HT1080 (cell line): ENCODE measurements around the gene RPA1. TPM values are rescaled to one million over a fixed set of nuclear protein-coding genes. Genes with fewer than 3 reads are reported as not detected.

Experiments
- DNase-seq: peaks from one replicate; pipeline ENCODE4 v3.0.0-alpha.2; 2015; ENCODE audit warnings: low read depth
- total RNA-seq: library from RNA; depleted of rRNA; stranded (reverse); fragments of >200 nt; shearing (Covaris generic); gene quantifications from 2 replicates; pipeline ENCODE4 v1.2.3, GENCODE V29; 2014; rRNA removed

The RPA1 gene
- total RNA-seq, 1 experiment from 2014 or later = 59.9 TPM

DNA sequence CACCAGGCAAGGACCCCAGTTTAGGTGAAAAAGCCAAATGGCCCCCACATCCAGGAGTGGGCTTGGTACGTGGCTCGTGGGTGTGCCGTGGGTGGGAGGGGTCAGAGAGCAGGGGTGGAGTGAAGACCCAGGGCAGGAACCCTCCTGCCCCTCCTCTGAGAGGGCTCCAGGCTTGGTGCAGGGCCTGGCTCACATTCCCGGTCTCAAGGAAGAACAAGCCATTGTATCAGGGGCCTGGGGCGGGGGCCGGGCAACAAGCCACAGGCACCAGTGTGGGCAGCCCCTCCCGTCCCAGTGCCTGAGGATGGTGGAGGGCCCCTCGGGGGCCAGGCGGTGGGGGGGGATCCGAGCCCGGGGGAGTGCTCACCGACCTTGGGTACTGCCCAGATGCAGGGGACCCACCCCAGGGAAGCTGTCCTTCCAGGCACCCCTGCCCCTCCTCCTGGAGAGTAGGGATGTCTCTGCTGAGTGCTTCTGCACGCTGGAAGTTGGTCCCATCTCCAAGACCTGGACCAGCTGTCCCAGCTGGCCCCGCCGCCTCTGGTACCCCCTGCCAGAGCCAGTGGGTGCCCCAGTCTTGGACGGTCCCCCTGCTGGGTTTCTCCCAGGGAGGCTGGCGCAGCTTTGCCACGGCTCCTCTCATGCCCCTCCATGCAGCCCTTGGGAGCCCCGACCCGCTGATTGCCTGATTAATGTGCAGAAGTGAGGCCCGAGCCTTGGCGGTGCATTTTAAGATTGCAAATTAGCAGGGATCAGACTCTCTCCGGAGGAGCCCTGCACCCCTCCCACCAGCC is 111.7 kb downstream of the RPA1 start:
- DNase-seq = no peak

GRCh38 chr17:1942066-1942365 is 112.2 kb downstream of the RPA1 start:
- no peak for DNase-seq

- no peak for DNase-seq
Measured at GRCh38 chr17:1942666-1943435, 113.0 kb downstream of the RPA1 start.

GRCh38 chr17:1943436-1943831 is 113.6 kb downstream of the RPA1 start:
- DNase-seq = no peak

GRCh38 chr17:1945621-1946020 is 115.8 kb downstream of the RPA1 start:
- DNase-seq = no peak

DNA sequence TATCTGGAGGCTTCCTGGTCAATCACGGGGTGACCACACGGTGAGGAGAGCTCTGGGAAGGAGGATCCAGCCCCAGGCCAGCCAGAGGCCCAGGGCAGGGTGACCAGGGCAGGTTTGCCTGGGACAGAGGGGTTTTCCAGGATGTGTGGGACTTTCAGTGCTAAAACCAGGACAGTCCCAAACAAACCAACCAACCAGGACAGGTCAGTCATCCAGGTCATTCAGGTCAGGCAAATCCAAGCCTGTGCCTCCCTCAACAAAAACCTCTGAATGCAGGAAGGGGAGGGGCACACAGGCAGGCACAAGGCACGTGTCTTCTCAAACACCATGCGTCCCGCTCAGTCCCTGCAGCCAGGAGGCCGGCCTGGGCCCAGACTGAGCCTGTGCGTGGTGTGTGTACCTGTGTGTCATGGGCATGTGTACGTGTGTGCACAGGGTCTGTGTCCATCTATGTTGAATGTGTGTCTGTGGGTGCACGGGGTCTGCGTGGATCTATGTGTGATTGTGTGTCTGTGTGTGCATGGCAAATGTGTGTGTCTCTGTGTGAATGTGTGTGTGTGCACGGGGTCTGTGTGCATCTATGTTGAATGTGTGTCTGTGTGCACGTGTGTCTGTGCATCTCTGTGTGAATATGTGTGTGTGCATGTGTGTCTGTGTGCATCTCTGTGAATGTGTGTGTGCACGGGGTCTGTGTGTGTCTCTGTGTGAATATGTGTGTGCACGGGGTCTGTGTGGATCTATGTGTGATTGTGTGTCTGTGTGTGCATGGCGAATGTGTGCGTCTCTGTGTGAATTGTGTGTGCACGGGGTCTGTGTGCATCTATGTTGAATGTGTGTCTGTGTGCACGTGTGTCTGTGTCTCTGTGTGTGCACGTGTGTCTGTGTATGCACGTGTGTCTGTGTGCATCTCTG is 116.5 kb downstream of the RPA1 start:
- no peak for DNase-seq

GRCh38 chr17:1947229-1947742 is 117.5 kb downstream of the RPA1 start:
- no peak for DNase-seq

DNA sequence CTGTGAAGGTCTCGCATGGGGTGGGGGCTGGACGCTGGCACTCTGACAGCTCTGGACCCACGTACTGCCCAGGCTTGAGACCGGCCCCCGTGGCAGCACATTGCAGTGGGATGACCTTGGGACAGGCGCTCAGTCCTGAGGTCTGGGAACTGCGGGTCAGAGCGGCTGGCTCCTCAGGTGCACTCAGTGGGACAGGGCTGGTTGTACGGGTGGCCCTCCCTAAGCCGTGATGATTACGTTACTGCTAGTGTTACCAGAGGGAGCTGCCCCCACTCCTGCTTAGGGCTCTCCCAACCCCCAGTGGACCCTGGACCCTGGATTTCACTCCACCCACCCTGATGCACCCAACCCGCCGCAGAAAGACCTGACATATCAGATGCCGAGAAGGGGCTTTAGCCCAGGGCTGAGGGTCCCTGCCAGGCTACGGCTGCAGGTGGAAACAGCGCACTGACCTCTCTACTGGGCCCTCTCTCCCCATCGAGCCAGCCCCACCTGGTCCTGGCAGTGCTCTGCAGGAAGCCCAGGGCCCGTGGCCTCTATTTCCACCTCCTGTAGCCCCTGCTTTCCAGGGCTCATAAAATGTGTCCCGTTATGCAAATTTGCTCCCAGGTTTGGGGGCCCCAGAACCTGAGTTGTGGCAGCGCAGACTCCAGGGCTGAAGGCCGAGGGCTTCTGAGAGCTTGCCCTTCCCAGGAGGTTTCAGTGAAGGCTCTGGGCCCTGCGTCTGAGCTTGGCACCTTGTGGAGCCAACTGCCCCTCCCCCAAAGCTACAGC is 118.1 kb downstream of the RPA1 start:
- no peak for DNase-seq

- no peak for DNase-seq
Measured at GRCh38 chr17:1948517-1948825, 118.7 kb downstream of the RPA1 start.

Other genes starting within 250 kb of the RPA1 start
- gene SLC43A2, start 201.2 kb upstream of the RPA1 start, total RNA-seq = 3.5 and 3.9 TPM in 2 replicates
- 1.5 and 2.5 TPM in 2 replicates for gene SCARF1, start 184.3 kb upstream of the RPA1 start, total RNA-seq
- gene RILP, start 180.1 kb upstream of the RPA1 start, total RNA-seq = 8.0 and 8.9 TPM in 2 replicates
- 107 and 117 TPM in 2 replicates for gene PRPF8, start 145.1 kb upstream of the RPA1 start, total RNA-seq
- 0.37 and 0.64 TPM in 2 replicates for gene TLCD2, start 119.6 kb upstream of the RPA1 start, total RNA-seq
- gene WDR81, start 105.3 kb upstream of the RPA1 start, total RNA-seq = 8.3 and 9.9 TPM in 2 replicates
- gene SERPINF2, start 87.1 kb upstream of the RPA1 start, total RNA-seq = 2.0 and 2.9 TPM in 2 replicates
- 2.0 and 2.6 TPM in 2 replicates for gene SERPINF1, start 67.9 kb upstream of the RPA1 start, total RNA-seq
- 10.7 and 13.0 TPM in 2 replicates for gene SMYD4, start 103 bp upstream of the RPA1 start, total RNA-seq
- gene RTN4RL1, start 195.3 kb downstream of the RPA1 start, total RNA-seq = 4.3 and 5.6 TPM in 2 replicates
- 44.7 and 53.9 TPM in 2 replicates for gene DPH1, start 200.1 kb downstream of the RPA1 start, total RNA-seq
- 44.3 and 54.9 TPM in 2 replicates for gene OVCA2, start 212.0 kb downstream of the RPA1 start, total RNA-seq
- 0.53 and 0.79 TPM in 2 replicates for gene HIC1, start 225.1 kb downstream of the RPA1 start, total RNA-seq